Measurements from ENCODE around the gene CCL27. TPM values are rescaled to one million over a fixed set of nuclear protein-coding genes. Genes with fewer than 3 reads are reported as not detected.

CCL27 gene
- total and polyA plus RNA-seq, 3 experiments from 2014 or later, result 0.35 to 0.39 TPM; not detected in 1

DNA sequence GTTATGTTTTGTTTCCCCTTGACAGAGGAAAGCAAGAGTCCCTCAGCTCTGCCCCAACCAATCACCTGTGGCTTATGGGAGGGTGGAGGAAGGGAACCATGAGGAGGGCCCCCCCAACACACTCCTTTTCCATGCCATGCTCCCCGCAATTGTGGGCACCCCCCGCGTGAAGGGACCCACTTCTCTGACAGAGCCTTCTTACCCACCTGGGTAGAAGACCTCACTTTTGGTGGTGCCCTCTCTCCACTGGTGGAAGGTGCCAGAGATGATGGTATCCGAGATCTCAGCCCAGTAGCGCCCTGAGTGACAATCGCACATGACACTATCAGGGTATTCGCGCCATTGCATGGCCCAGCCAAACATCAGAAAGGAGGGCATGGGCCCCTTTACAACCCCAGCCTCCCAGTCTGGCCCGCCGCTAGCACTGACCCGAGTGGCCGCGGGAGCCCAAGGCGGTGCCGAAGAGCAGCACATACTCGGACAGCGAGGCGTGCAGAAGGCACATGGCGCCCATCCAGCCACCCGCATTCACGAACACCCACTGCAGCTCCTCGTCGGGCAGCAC lies 25.6 kb downstream of the CCL27 start:
- no peaks in the 10 kb centered on the region for H3K9me3 ChIP-seq (ENCODE audit: low read length)
- peak overlapping the region; percentile 83 to 94 (median 88) for H3K4me3 Mint-ChIP-seq
- peak overlapping the region; percentile 41 for H3K27ac ChIP-seq (ENCODE audit: low read depth, low read length)
- H3K27me3 ChIP-seq (ENCODE audit: insufficient read depth, low read length, poor library complexity, severe bottlenecking), result no peaks in the 10 kb centered on the region
- CTCF ChIA-PET, result interaction anchor here (0.6 to 9.5 kb wide), 12 partner anchors 9 to 272 kb away, joined by 3 to 141 read pairs (median 5); partner anchors contain the start of genes DCTN3, GALT and RPP25L
- peak overlapping the region; percentile 90 for H3K4me3 ChIP-seq (ENCODE audit: low read length)
- POLR2A ChIA-PET, result interaction anchor here (0.6 to 3.8 kb wide), 8 partner anchors 10 to 1010 kb away, joined by 3 to 66 read pairs (median 7); partner anchors contain the start of genes DCTN3, DNAI1, FAM219A and GALT
- peaks cover 0 to 21% (median 0%) of the 10 kb centered on the region in 3 donors for H3K36me3 Mint-ChIP-seq
- peaks cover 6% of the 10 kb centered on the region for H3K36me3 ChIP-seq (ENCODE audit: insufficient read depth, low read length)
- DNase-seq, result no peak
- H3K27me3 Mint-ChIP-seq, result no peaks in the 10 kb centered on the region
- H3K4me1 ChIP-seq (ENCODE audit: insufficient read depth, low read length), result peaks cover 22% of the 10 kb centered on the region
- peaks cover 37 to 40% (median 37%) of the 10 kb centered on the region in 3 donors for H3K4me1 Mint-ChIP-seq
- H3K9me3 Mint-ChIP-seq, result no peaks in the 10 kb centered on the region
- H3K27ac Mint-ChIP-seq, result peak overlapping the region; percentile 67 to 97 (median 86)

DNA sequence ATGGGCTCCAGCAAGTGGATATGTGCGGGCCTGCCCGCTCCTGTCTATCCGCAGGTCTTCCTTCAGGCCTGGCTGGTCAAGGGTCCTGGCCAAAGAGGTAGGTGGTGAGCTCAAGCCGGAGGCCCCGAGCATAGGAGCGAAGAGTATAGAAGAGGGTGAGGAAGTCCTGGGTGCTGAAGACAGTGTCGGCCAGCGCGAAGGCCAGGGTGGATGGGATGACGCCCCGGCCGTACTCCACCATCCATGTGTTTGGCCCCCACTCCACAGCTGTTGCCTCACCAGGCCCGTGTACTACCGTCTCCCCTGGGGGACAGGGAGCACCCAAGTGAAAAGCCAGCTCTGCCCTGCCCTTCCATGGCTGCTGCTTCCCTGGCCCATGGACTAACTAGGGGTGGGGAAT lies 26.9 kb downstream of the CCL27 start:
- ChIA-PET CTCF (interaction anchor here (1.2 to 9.5 kb wide), 12 partner anchors 11 to 232 kb away, joined by 3 to 141 read pairs (median 12); partner anchors contain the start of genes CCL27, DCTN3, GALT and RPP25L), POLR2A (interaction anchor here (2.8 to 3.8 kb wide), 2 partner anchors 12 to 15 kb away, joined by 12 to 66 read pairs; partner anchors contain the start of genes DCTN3 and GALT)
- peaks cover 6% of the 10 kb centered on the region for H3K36me3 ChIP-seq (ENCODE audit: insufficient read depth, low read length)
- H3K27ac ChIP-seq (ENCODE audit: low read depth, low read length), result no peak overlapping the region
- H3K4me1 ChIP-seq (ENCODE audit: insufficient read depth, low read length), result peaks cover 22% of the 10 kb centered on the region
- peaks cover 0 to 21% (median 0%) of the 10 kb centered on the region in 3 donors for H3K36me3 Mint-ChIP-seq
- peak overlapping the region in 2 of 8 donors; percentile 48 to 67 for H3K27ac Mint-ChIP-seq
- no peaks in the 10 kb centered on the region for H3K9me3 ChIP-seq (ENCODE audit: low read length)
- H3K9me3 Mint-ChIP-seq, result no peaks in the 10 kb centered on the region
- peak overlapping the region in 6 of 7 donors; percentile 23 to 63 (median 29) for H3K4me3 Mint-ChIP-seq
- peaks cover 37 to 40% (median 37%) of the 10 kb centered on the region in 3 donors for H3K4me1 Mint-ChIP-seq
- DNase-seq, result no peak
- peaks cover under 1 to 3% of the 10 kb centered on the region in 2 donors for H3K27me3 Mint-ChIP-seq
- H3K4me3 ChIP-seq (ENCODE audit: low read length), result no peak overlapping the region
- H3K27me3 ChIP-seq (ENCODE audit: insufficient read depth, low read length, poor library complexity, severe bottlenecking), result no peaks in the 10 kb centered on the region

DNA sequence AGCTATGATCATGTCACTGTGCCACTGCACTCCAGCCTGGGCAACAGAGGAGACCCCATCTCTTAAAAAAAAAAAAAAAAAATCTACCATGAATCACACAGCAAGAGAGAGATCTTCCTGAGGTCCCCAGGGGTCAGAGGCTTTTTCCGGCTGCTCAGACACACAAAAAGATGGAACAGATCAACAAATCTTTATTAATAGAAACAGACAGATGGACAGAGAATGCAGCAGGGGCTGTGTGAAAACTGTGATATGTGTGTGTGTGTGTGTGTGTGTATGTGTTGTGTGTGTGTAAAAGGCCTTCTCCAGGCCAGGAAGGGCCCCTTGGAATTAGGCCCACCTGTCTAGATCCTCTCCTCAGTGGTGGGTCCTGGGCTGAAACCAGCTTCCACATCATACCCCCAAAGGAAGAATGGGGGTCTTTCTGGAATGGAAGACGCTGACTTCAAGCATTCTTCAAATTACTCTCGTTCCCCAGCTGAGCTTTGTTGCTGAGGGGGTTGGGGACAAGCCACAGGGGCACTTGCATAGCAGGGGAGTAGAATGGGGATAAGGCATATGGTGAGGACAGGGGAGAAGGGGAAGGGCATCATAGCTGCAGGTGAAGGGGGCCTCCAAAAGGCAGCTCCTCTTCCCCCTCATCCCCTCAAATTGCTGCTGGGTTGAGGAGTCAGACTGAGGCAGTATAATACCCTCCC lies 27.8 kb downstream of the CCL27 start:
- peaks cover 6% of the 10 kb centered on the region for H3K36me3 ChIP-seq (ENCODE audit: insufficient read depth, low read length)
- ChIA-PET POLR2A (interaction anchor here (0.7 to 2.8 kb wide), 4 partner anchors 15 to 24 kb away, joined by 3 to 12 read pairs (median 6); partner anchors contain the start of genes DCTN3 and RPP25L), CTCF (interaction anchor here (0.7 to 9.5 kb wide), 14 partner anchors 12 to 231 kb away, joined by 3 to 141 read pairs (median 14); partner anchors contain the start of genes CCL27, DCTN3, GALT and RPP25L)
- Mint-ChIP-seq H3K27me3 (peaks cover 7 to 11% of the 10 kb centered on the region in 2 donors), H3K4me3 (peak overlapping the region in 1 of 7 donors; percentile 8), H3K36me3 (peaks cover 0 to 21% (median 0%) of the 10 kb centered on the region in 3 donors), H3K4me1 (peaks cover 37 to 40% (median 39%) of the 10 kb centered on the region in 3 donors), H3K9me3 (no peaks in the 10 kb centered on the region), H3K27ac (peak overlapping the region in 3 of 8 donors; percentile 20 to 80 (median 38))
- DNase-seq, result no peak
- H3K27ac ChIP-seq (ENCODE audit: low read depth, low read length), result no peak overlapping the region
- no peaks in the 10 kb centered on the region for H3K9me3 ChIP-seq (ENCODE audit: low read length)
- no peaks in the 10 kb centered on the region for H3K27me3 ChIP-seq (ENCODE audit: insufficient read depth, low read length, poor library complexity, severe bottlenecking)
- H3K4me1 ChIP-seq (ENCODE audit: insufficient read depth, low read length), result peaks cover 22% of the 10 kb centered on the region
- H3K4me3 ChIP-seq (ENCODE audit: low read length), result no peak overlapping the region

DNA sequence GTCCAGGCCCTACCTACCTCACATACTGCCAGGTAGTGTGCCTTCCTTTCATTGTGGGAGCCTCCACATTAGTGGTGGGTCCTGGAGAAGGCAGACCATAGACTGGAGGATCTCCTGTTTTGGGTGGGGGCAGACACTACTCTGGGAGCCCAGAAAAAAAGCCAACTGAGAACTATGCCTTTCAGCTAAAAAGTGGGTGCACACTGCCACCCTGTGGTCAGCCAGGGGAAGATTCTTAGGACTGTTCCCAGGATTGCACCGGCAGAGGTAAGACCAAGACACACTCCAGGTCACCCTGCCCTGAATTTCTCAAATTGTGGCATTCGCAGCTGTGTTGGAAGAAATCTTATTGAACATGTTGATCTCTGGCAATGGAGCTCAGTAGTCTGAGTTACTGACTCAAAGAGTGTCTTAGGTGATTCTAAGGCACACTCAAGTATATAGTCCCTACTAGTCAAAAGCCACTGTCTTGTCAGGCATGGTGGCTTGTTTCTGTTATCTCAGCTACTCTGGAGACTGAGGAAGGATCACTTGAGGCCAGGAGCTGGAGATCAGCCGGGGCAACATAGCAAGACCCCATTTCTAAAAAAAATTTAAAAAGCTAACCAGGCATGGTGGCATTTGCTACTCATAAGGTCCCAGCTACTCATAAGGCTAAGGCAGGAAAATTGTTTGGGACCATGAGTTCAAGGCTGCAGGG lies 28.5 kb downstream of the CCL27 start:
- Mint-ChIP-seq H3K27me3 (peaks cover 14 to 18% of the 10 kb centered on the region in 2 donors), H3K9me3 (no peaks in the 10 kb centered on the region), H3K36me3 (peaks cover 0 to 21% (median 0%) of the 10 kb centered on the region in 3 donors), H3K4me1 (peaks cover 40 to 45% (median 44%) of the 10 kb centered on the region in 3 donors), H3K27ac (peak overlapping the region in 4 of 8 donors; percentile 24 to 66 (median 58)), H3K4me3 (peak overlapping the region in 3 of 7 donors; percentile 43 to 80 (median 79))
- H3K27ac ChIP-seq (ENCODE audit: low read depth, low read length), result no peak overlapping the region
- ChIA-PET POLR2A (interaction anchor here (0.7 to 2.8 kb wide), 4 partner anchors 14 to 23 kb away, joined by 3 to 12 read pairs (median 6); partner anchors contain the start of genes DCTN3 and RPP25L), CTCF (interaction anchor here (0.7 to 9.5 kb wide), 14 partner anchors 11 to 230 kb away, joined by 3 to 141 read pairs (median 14); partner anchors contain the start of genes CCL27, DCTN3, GALT and RPP25L)
- H3K9me3 ChIP-seq (ENCODE audit: low read length), result no peaks in the 10 kb centered on the region
- H3K27me3 ChIP-seq (ENCODE audit: insufficient read depth, low read length, poor library complexity, severe bottlenecking), result no peaks in the 10 kb centered on the region
- peak; percentile 58 to 82 (median 69) for DNase-seq
- H3K4me3 ChIP-seq (ENCODE audit: low read length), result no peak overlapping the region
- H3K4me1 ChIP-seq (ENCODE audit: insufficient read depth, low read length), result peaks cover 27% of the 10 kb centered on the region
- H3K36me3 ChIP-seq (ENCODE audit: insufficient read depth, low read length), result peaks cover 6% of the 10 kb centered on the region

DNA sequence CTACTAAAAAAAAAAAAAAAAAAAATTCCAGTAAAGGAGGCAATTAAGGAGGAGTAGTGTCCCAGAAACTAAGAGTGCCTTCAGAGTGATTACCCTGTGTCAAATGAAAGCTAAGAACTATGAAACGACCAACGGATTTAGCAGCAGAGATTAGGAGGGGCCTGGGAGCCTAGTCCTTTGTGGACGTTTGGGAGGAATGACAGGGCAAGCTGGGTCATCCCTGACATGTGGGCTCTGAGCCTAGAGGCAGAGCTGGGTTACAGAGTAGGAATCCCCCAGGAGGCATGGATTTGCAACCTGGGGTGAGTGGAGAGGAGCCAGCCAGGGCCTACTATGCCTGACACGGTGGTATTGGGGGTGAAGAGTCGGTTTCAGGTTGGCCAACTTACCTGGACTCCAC lies 29.3 kb downstream of the CCL27 start:
- H3K27me3 Mint-ChIP-seq, result peaks cover 19 to 24% of the 10 kb centered on the region in 2 donors
- Histone ChIP-seq H3K9me3 (ENCODE audit: low read length) (no peaks in the 10 kb centered on the region), H3K4me1 (ENCODE audit: insufficient read depth, low read length) (peaks cover 26% of the 10 kb centered on the region), H3K27ac (ENCODE audit: low read depth, low read length) (no peak overlapping the region), H3K36me3 (ENCODE audit: insufficient read depth, low read length) (peaks cover 6% of the 10 kb centered on the region), H3K4me3 (ENCODE audit: low read length) (no peak overlapping the region), H3K27me3 (ENCODE audit: insufficient read depth, low read length, poor library complexity, severe bottlenecking) (peaks cover 5% of the 10 kb centered on the region)
- peak overlapping the region in 2 of 8 donors; percentile 10 to 11 for H3K27ac Mint-ChIP-seq
- no peaks in the 10 kb centered on the region for H3K9me3 Mint-ChIP-seq
- H3K36me3 Mint-ChIP-seq, result peaks cover 0 to 21% (median 0%) of the 10 kb centered on the region in 3 donors
- POLR2A ChIA-PET, result interaction anchor here (1.2 to 2.8 kb wide), 3 partner anchors 13 to 22 kb away, joined by 5 to 12 read pairs (median 7); partner anchors contain the start of genes DCTN3 and RPP25L
- H3K4me3 Mint-ChIP-seq, result peak overlapping the region in 1 of 7 donors; percentile 6
- no peak for DNase-seq
- CTCF ChIA-PET, result interaction anchor here (0.8 to 9.5 kb wide), 10 partner anchors 10 to 133 kb away, joined by 4 to 141 read pairs (median 20); partner anchors contain the start of genes CCL27, DCTN3, GALT and RPP25L
- peaks cover 38 to 42% (median 42%) of the 10 kb centered on the region in 3 donors for H3K4me1 Mint-ChIP-seq

DNA sequence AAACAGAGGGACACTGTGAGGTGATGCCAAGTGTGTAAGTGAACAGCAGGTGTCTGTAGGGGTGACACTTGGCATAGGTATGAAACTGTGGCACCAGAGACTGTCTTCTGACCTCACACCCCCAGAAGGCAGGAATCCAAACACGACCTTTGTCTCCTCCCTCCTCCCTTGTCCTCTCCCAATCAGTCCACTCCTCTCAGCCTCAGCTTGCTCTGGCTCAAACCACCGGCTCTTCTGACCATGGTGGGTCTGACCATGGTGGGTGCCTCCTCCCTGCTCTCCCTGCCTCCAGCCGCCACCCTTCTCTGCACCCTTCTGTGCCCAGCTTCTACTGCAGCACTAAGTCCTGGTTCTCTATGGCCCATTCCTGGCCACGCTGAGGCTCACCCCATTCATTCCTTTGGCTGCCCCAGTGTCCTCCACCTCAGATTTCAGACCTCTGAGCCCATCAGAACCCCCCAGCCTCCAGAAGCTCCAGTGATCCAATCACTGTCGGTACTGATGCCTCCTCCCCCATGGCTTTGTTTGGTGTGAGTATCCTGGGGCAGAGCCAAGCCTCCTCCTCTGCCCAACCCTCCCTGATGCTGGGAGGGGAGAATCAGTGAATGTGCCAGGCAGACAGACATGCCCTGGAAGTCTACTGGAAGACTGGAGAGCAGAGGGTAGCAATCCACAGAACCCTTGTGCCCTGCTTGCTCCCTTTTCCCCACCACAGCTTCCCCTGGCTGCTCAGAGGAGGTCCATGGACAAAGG lies 31.9 kb downstream of the CCL27 start:
- H3K4me1 Mint-ChIP-seq, result peaks cover 21 to 27% (median 25%) of the 10 kb centered on the region in 3 donors
- POLR2A ChIA-PET, result interaction anchor here (0.8 to 1.1 kb wide), 2 partner anchors 10 to 18 kb away, joined by 3 to 4 read pairs; partner anchors contain the start of genes DCTN3 and RPP25L
- peaks cover 0 to 9% (median 0%) of the 10 kb centered on the region in 3 donors for H3K36me3 Mint-ChIP-seq

More for the DNA sequence above, 31.9 kb downstream of the CCL27 start:
- Mint-ChIP-seq H3K9me3 (no peaks in the 10 kb centered on the region), H3K4me3 (peak overlapping the region in 4 of 7 donors; percentile 11 to 49 (median 43)), H3K27ac (peak overlapping the region in 1 of 8 donors; percentile 93), H3K27me3 (peaks cover 35 to 47% of the 10 kb centered on the region in 2 donors)
- Histone ChIP-seq H3K4me1 (ENCODE audit: insufficient read depth, low read length) (peaks cover 17% of the 10 kb centered on the region), H3K36me3 (ENCODE audit: insufficient read depth, low read length) (peaks cover 6% of the 10 kb centered on the region), H3K4me3 (ENCODE audit: low read length) (no peak overlapping the region), H3K27me3 (ENCODE audit: insufficient read depth, low read length, poor library complexity, severe bottlenecking) (peaks cover 30% of the 10 kb centered on the region), H3K27ac (ENCODE audit: low read depth, low read length) (no peak overlapping the region), H3K9me3 (ENCODE audit: low read length) (no peaks in the 10 kb centered on the region)
- CTCF ChIA-PET, result interaction anchor here (1.5 to 9.5 kb wide), 3 partner anchors 16 to 39 kb away, joined by 3 to 141 read pairs (median 6); partner anchors contain the start of genes GALT and RPP25L
- no peak for DNase-seq

Data from CD8-positive, alpha-beta memory T cell (primary cell).